Testis (tissue), 2 donors: ENCODE measurements around the gene C1QB.

Experiments
- POLR2A ChIP-seq: fragments of 450-650 bp; IDR thresholded peaks from one replicate; pipeline ENCODE4 v1.6.1; 2017; ENCODE audit warnings: antibody characterized with exemption, mild to moderate bottlenecking, moderate library complexity
- TF ChIP-seq, protein P1 (sequence below), 3 experiments: fragments of 450-650 bp in 2 of 3; fragments of 200-600 bp in 1 of 3; sonication (generic) in 1 of 3; IDR thresholded peaks; one replicate each; pipeline ENCODE4 v1.5.1; 2016 to 2019; ENCODE audit warnings: antibody characterized with exemption in 3 of 3, mild to moderate bottlenecking in 2 of 3, moderate library complexity in 1 of 3

DNA sequence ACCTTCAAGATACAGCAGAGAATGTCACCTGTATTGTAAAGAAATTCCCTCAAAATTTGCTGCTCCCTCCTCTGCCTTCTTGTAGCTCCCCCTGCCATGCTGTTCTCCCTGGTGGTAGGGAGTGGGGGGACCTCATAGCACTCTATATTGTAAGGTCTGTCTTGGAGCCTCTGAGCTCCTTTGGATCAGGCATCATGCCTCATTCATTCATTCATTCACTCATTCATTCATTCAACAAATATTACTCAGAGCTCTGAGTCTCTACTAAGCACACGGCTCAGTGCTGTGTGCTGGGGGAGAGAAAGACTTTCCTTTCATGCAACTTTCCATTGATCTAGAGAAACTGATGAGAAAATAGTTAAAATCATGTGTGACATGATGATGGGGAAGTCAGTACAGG is 30.5 kb downstream of the C1QB start:
- TF ChIP-seq POLR2A: no peak
- TF ChIP-seq, protein P1, sequence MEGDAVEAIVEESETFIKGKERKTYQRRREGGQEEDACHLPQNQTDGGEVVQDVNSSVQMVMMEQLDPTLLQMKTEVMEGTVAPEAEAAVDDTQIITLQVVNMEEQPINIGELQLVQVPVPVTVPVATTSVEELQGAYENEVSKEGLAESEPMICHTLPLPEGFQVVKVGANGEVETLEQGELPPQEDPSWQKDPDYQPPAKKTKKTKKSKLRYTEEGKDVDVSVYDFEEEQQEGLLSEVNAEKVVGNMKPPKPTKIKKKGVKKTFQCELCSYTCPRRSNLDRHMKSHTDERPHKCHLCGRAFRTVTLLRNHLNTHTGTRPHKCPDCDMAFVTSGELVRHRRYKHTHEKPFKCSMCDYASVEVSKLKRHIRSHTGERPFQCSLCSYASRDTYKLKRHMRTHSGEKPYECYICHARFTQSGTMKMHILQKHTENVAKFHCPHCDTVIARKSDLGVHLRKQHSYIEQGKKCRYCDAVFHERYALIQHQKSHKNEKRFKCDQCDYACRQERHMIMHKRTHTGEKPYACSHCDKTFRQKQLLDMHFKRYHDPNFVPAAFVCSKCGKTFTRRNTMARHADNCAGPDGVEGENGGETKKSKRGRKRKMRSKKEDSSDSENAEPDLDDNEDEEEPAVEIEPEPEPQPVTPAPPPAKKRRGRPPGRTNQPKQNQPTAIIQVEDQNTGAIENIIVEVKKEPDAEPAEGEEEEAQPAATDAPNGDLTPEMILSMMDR (IDR thresholded peaks at IDR 0.05): no peak
